Activated T-helper 1 cell treated with anti-CD3 and anti-CD28 coated beads, Interleukin-12 subunit alpha, Interleukin-12 subunit beta, Interleukin-2, Interleukin-4 antibody, amounts not matched to agents 30 ng/mL and 10 ng/mL and 1 ng/mL, durations not matched to agents 14 hours and 24 hours and 36 hours (primary cell): ENCODE results near the gene SPECC1. TPM values are rescaled to one million over a fixed set of nuclear protein-coding genes. Genes with fewer than 3 reads are reported as not detected.
"Not testable (repeated sequence)": the region's sequence is repeated elsewhere in the genome, so short reads cannot be mapped to it uniquely, and the experiment has no call there.

ENCODE experiments used
- DNase-seq: peaks from one replicate; pipeline ENCODE4 v3.0.0; 2021; ENCODE audit warnings: low spot score
- H3K27ac Mint-ChIP-seq: one replicate; pipeline ENCODE4 v1.8.0; 2021; ENCODE audit warnings: mild to moderate bottlenecking, mixed read lengths
- H3K27me3 Mint-ChIP-seq: one replicate; pipeline ENCODE4 v1.8.0; 2022; ENCODE audit warnings: mild to moderate bottlenecking, moderate library complexity, mixed read lengths; ENCODE audit not compliant: insufficient read depth
- H3K36me3 Mint-ChIP-seq: one replicate; pipeline ENCODE4 v1.8.0; 2021; ENCODE audit warnings: low read depth, mixed read lengths
- H3K4me1 Mint-ChIP-seq: one replicate; pipeline ENCODE4 v1.8.0; 2021; ENCODE audit warnings: low read depth, mixed read lengths
- H3K4me3 Mint-ChIP-seq: one replicate; pipeline ENCODE4 v1.8.0; 2021; ENCODE audit warnings: mild to moderate bottlenecking, moderate library complexity, mixed read lengths
- H3K9me3 Mint-ChIP-seq: one replicate; pipeline ENCODE4 v1.8.0; 2021; ENCODE audit warnings: mixed read lengths
- intact Hi-C: fragments of 100-400 bp; cut with micrococcal nuclease; formaldehyde crosslinking; loops from one replicate; pipeline ENCODE4 v1.15.1; 2024
- total RNA-seq: library from RNA; stranded (reverse); gene quantifications from 2 replicates; pipeline ENCODE4 v1.2.3, GENCODE V29; 2022

Gene SPECC1
- total RNA-seq, 1 donor from 2014 or later = 11.1 TPM

DNA sequence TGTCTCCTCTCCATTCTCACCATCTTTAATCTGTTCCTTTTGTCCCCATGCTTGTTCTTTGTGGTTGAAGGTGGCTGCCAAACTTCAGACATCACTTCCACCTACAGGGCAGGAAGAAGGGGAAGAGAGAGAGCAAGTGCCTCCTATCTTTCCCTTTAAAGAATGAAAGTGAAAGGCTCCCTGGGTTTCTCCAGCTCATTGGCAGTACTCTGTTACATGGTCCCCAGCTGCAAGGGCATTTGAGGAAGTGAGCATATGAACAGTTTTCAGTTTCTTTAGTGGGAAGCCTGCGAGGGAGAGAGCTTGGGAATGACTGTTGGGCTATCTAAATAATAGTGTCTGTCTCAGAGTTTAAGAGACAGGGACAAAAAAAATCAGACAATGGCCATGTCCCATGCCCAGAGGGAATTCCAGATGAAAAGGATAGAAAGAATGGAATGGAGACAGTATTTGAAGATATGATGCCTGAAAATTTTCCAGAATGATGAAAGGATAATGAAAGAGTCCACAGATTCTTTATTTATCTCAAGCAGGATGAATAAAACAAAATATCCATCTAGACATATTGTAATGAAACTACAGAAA lies 298.3 kb downstream of the SPECC1 start:
- no peaks in the 10 kb centered on the region for H3K27me3 Mint-ChIP-seq
- H3K4me1 Mint-ChIP-seq = no peaks in the 10 kb centered on the region
- intact Hi-C loops = loop anchor here (5.0 kb wide), 1 partner anchor 75 kb away; no protein-coding TSS in a partner anchor
- no peak for DNase-seq
- no peak overlapping the region for H3K27ac Mint-ChIP-seq
- no peak overlapping the region for H3K4me3 Mint-ChIP-seq
- H3K36me3 Mint-ChIP-seq = peaks cover 4% of the 10 kb centered on the region
- peaks cover 22% of the 10 kb centered on the region for H3K9me3 Mint-ChIP-seq

DNA sequence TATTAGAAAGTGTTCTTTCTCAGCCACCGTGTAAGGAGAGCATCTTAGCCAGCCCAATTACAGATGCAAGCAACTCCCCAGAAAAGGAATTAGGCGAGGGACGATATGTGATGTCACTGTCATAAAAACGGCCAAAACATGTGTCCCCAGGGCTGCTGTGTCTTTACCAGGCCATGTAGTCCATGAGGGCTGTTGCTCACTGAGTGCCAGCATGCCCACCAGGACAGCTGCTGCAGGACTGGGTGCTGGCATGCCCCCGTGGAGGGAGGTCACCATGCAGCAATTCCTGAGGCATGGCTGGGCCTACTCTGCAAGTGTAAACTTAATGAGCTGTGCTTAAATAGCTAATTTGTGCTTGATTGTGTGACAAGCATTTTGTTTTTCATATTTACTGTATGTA lies 301.3 kb downstream of the SPECC1 start:
- no peaks in the 10 kb centered on the region for H3K27me3 Mint-ChIP-seq
- H3K9me3 Mint-ChIP-seq = peaks cover 22% of the 10 kb centered on the region
- H3K4me3 Mint-ChIP-seq = no peak overlapping the region
- no peak for DNase-seq
- no peak overlapping the region for H3K27ac Mint-ChIP-seq
- no peaks in the 10 kb centered on the region for H3K4me1 Mint-ChIP-seq
- H3K36me3 Mint-ChIP-seq = peaks cover 4% of the 10 kb centered on the region
- intact Hi-C loops = no loop called here

DNA sequence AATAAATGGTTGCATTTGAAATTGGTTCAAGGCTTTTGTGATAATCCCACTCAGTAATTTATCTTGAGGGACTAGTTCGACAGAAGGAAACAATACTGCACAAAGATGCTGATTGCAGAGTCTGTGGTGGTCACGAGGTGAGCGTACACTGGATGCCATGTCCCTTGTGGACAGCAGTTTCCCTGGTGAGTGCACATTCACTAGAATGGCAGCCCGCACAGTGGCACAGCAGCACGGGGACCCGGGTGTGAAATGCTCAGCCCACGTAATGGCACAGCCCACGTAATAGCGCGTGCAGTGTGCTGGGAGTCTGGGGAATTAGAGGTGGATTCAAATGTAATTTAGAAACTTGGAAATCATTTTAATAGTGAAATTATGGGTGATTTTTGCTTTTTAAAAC lies 304.1 kb downstream of the SPECC1 start:
- Mint-ChIP-seq H3K27me3 (no peaks in the 10 kb centered on the region), H3K27ac (no peak overlapping the region)

DNA sequence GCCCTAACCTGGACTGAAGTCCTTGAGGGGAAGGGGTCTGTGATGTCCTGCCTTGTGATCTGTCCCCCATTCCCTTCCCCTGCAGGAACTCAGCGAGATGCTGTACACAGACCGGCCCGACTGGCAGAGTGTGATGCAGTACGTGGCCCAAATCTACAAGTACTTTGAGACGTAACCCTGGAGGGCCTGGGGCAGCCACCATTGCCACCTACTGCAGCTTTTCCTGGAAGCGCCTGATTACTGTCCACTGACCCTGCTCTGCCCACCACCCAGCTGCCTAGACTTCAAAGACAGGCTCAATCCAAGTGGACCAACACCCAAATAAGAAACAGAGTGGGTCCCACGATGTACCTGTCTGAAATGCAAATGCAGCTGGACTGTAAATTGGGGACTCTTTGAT lies 304.7 kb downstream of the SPECC1 start:
- no peak for DNase-seq
- intact Hi-C loops = no loop called here
- H3K9me3 Mint-ChIP-seq = no peaks in the 10 kb centered on the region
- no peaks in the 10 kb centered on the region for H3K36me3 Mint-ChIP-seq
- H3K4me1 Mint-ChIP-seq = no peaks in the 10 kb centered on the region
- H3K4me3 Mint-ChIP-seq = no peak overlapping the region
- H3K27ac Mint-ChIP-seq = no peak overlapping the region
- H3K27me3 Mint-ChIP-seq = no peaks in the 10 kb centered on the region

More for the DNA sequence above, 304.1 kb downstream of the SPECC1 start:
- intact Hi-C loops = no loop called here
- H3K36me3 Mint-ChIP-seq = no peaks in the 10 kb centered on the region
- H3K4me1 Mint-ChIP-seq = no peaks in the 10 kb centered on the region
- no peak for DNase-seq
- H3K4me3 Mint-ChIP-seq = no peak overlapping the region
- H3K9me3 Mint-ChIP-seq = peaks cover 3% of the 10 kb centered on the region

DNA sequence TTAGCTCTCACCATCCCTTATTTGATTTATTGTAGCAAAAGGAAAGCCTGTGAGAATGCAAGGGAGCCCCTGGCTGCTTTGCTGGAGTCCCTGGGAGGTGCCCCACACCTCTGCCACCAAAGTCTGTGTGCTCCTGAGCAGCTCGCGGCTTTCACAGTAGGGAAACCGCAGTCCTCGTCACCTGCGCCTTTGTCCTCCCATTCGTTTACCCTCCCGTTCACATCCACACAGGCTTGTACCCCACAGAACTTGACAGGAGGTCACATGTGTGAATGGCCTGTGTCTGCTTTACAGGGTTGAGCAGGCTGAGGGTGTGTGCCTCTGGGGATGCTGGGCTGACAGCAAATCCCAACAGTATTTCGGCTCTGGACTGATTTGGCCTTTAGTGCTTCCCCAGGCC lies 305.7 kb downstream of the SPECC1 start:
- Mint-ChIP-seq H3K4me3 (no peak overlapping the region), H3K27me3 (no peaks in the 10 kb centered on the region), H3K9me3 (no peaks in the 10 kb centered on the region), H3K27ac (no peak overlapping the region), H3K4me1 (no peaks in the 10 kb centered on the region), H3K36me3 (no peaks in the 10 kb centered on the region)
- intact Hi-C loops = loop anchor here (5.0 kb wide), 1 partner anchor 323 kb away; no protein-coding TSS in a partner anchor
- DNase-seq = no peak

DNA sequence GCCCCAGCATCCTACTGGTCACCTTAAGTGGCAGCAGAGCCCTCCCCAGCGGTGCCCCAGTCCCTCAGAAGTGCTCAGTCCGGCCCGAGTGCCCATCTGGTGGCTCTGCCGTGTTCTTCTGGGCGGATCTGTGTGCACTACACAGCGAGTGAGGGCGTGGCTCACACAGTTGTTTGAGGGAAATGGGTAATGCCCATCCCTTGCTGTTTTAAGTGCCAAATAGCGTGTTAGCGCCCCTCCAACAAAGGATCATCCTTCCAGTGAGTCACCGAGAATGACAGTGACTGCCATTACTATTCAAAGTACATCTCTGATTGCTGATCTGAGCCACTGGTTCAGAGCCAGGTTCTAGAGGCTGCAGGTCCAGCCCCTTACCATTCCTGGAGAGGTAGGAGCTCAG lies 306.2 kb downstream of the SPECC1 start:
- H3K9me3 Mint-ChIP-seq = no peaks in the 10 kb centered on the region
- no peaks in the 10 kb centered on the region for H3K27me3 Mint-ChIP-seq
- H3K4me3 Mint-ChIP-seq = no peak overlapping the region
- no peaks in the 10 kb centered on the region for H3K4me1 Mint-ChIP-seq
- H3K27ac Mint-ChIP-seq = no peak overlapping the region
- no peak for DNase-seq
- no peaks in the 10 kb centered on the region for H3K36me3 Mint-ChIP-seq
- intact Hi-C loops = loop anchor here (5.0 kb wide), 1 partner anchor 323 kb away; no protein-coding TSS in a partner anchor

DNA sequence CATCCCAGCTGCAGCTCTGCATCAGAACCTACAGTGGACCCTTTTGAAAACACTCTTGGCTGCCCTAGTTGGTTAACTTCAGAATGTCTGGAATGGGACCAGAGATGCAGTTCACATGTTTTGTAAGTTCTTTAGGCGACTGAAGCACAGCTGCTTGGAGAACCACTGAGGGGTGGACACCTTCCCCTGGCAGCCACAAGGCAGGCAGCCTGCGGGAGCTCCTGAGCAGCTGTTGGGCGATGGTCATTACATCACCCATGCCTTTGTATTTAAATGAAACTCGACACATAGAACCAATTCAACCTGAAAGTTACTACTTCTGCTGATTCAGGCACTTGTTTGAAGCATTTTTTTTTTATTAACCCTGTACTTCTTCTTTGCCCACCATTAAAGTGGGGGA lies 306.7 kb downstream of the SPECC1 start:
- no peaks in the 10 kb centered on the region for H3K36me3 Mint-ChIP-seq
- H3K27me3 Mint-ChIP-seq = no peaks in the 10 kb centered on the region
- no peaks in the 10 kb centered on the region for H3K9me3 Mint-ChIP-seq
- intact Hi-C loops = loop anchor here (5.0 kb wide), 1 partner anchor 324 kb away; no protein-coding TSS in a partner anchor
- peaks cover under 1% of the 10 kb centered on the region for H3K4me1 Mint-ChIP-seq
- DNase-seq = no peak
- H3K27ac Mint-ChIP-seq = no peak overlapping the region
- no peak overlapping the region for H3K4me3 Mint-ChIP-seq

DNA sequence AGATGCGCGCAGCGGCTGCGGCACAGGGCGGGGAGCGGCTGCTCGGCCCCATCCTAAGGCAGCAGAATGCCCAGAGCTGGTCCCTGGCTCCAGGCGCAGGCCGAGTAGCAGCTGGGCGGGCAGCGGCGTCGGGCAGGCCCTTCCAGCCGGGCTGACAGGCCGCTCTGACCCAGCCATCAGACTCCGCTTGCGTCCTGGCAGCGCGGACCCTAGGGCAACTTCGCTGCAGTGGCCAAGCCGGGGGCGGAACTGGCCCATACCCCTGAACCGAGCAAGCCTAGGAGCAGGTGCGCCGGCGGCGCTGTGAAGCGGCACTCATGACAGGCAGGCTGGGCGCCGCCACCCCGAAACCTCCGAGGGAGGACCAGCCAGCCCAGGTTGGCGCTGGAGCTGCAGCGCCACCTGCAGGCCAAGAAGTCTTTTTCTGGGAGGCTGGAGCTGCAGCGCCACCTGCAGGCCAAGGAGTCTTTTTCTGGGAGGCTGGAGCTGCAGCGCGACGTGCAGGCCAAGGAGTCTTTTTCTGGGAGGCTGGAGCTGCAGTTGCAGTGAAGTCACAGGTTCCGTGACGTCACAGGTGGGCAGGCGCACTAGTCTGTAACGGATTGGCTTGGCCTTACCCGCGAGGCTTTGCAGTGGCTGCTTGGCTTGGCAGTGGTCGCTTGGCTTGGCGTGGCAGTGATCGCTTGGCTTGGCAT lies 311.5 kb downstream of the SPECC1 start:
- H3K27me3 Mint-ChIP-seq, H3K36me3 Mint-ChIP-seq, H3K9me3 Mint-ChIP-seq, H3K4me1 Mint-ChIP-seq: not testable (repeated sequence)
- intact Hi-C loops = loop anchor here (1.0 kb wide), 1 partner anchor 94 kb away; no protein-coding TSS in a partner anchor
- Mint-ChIP-seq H3K4me3 (peak overlapping the region; percentile 33), H3K27ac (peak overlapping the region; percentile 48)
- DNase-seq = peak; percentile 80

DNA sequence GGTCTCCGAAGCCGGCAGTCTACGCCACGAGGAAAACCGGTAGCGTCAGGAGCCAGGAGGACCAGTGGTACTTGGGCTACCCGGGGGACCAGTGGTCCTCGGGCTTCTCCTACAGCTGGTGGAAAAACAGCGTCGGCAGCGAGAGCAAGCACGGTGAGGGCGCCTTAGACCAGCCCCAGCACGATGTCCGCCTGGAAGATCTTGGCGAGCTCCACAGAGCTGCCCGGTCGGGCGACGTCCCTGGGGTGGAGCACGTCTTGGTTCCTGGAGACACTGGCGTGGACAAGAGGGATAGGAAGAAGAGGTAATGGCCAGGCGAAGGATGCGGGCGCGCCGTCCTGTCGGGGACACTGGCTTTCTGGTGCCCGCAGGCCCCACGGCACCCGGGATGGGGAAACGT lies 312.2 kb downstream of the SPECC1 start:
- H3K4me3 Mint-ChIP-seq = peak overlapping the region; percentile 11
- H3K9me3 Mint-ChIP-seq, DNase-seq, H3K27me3 Mint-ChIP-seq, H3K4me1 Mint-ChIP-seq, H3K27ac Mint-ChIP-seq, H3K36me3 Mint-ChIP-seq, intact Hi-C loops: not testable (repeated sequence)

DNA sequence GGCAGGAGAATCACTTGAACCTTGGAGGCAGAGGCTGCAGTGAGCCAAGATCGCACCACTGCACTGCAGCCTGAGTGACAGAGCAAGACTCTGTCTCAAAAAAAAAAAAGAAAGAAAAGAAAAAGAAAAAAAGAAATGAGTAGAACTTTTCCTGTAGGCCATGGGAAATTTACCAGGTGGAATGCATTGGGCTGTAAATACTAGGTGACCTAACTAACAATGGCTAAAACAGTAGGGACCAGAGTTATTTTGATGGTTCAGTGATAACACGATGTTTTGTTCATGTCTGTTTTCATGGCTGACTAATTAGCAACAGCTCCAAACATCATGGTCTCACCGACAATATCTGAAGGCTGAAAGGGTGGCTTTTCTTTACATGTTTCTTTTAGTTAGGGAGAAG lies 318.6 kb downstream of the SPECC1 start:
- H3K27me3 Mint-ChIP-seq, H3K27ac Mint-ChIP-seq, DNase-seq, H3K4me1 Mint-ChIP-seq, intact Hi-C loops, H3K9me3 Mint-ChIP-seq, H3K4me3 Mint-ChIP-seq, H3K36me3 Mint-ChIP-seq: not testable (repeated sequence)

DNA sequence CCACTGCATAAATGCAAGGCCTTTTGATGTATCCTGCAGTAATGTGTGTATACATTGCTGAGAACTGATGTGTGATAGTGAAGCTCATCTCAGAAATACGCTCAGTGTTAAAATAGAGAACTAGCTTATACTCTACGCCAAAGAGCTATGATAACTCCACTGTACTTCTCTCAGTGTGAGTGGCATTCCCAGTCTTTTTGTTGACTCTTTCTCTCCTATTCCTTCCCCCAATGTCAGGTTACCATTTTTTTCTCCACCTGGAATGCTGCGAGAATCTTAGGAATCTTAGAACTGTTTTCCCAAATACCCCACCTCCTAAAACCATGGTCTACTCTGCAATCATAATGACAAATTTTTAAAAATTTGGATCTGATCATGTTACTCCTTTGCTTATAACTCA lies 342.2 kb downstream of the SPECC1 start:
- H3K27ac Mint-ChIP-seq, intact Hi-C loops, H3K4me1 Mint-ChIP-seq, H3K27me3 Mint-ChIP-seq, DNase-seq, H3K4me3 Mint-ChIP-seq, H3K9me3 Mint-ChIP-seq, H3K36me3 Mint-ChIP-seq: not testable (repeated sequence)

DNA sequence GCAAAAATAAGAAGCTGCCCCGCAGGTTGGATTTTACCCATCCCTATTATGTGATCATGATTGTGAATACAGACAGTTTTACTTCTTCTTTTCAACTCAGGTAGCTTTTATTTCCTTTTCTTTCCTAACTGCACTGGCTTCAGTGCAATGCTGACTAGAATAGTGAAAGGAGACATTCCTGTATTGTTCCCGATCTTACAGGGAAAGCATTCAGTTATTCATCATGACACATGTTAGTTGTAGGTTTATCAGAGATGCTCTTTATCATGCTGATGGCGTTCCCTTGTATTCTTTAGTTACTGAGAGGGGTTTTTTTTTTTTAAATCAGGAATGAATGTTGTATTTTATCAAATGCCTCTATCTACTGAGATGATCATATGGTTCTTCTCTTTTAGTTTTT lies 343.4 kb downstream of the SPECC1 start:
- H3K36me3 Mint-ChIP-seq, intact Hi-C loops, H3K27ac Mint-ChIP-seq, DNase-seq, H3K27me3 Mint-ChIP-seq, H3K4me1 Mint-ChIP-seq, H3K4me3 Mint-ChIP-seq, H3K9me3 Mint-ChIP-seq: not testable (repeated sequence)

DNA sequence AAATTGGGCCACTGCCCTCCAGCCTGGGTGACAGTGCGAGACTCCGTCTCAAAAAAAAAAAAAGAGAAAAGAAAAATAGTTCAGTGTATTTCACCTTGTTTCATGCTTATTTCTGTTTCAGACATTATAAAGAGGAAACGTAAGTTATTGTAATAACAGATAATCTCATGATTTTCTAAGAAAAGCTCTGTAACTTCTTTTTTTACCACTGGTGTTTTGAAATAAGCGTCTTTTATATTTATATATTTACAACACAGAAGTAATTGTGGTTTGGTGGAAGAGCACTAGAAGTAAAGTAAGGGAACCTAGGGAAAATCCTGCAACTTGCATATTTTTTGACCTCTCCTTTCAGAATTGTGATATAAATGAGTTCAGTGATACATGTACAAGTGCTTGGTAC lies 354.7 kb downstream of the SPECC1 start:
- H3K4me1 Mint-ChIP-seq, H3K27ac Mint-ChIP-seq, H3K36me3 Mint-ChIP-seq, H3K27me3 Mint-ChIP-seq, DNase-seq, H3K9me3 Mint-ChIP-seq, intact Hi-C loops, H3K4me3 Mint-ChIP-seq: not testable (repeated sequence)
